Body of pancreas (tissue), 4 donors: ENCODE data around the gene STARD8. TPM values are rescaled to one million over a fixed set of nuclear protein-coding genes. Genes with fewer than 3 reads are reported as not detected.
"Not testable (repeated sequence)": the region's sequence is repeated elsewhere in the genome, so short reads cannot be mapped to it uniquely, and the experiment has no call there.

ENCODE experiments used
- ATAC-seq: fragments of 150-250 bp; one replicate; pipeline ENCODE4 v1.9.1; 2016
- DNase-seq, 4 donors: peaks; one replicate each; pipeline ENCODE4 v3.0.0-alpha.2; 2019
- H3K27ac ChIP-seq, 4 donors: fragments of 200-600 bp; sonication (generic); 1 replicate in 3 of 4; 2 replicates in 1 of 4; pipeline versions ENCODE4 v1.5.1 to v1.6.1; 2016 to 2019; ENCODE audit warnings: mild to moderate bottlenecking in 1 of 4, mixed read lengths in 1 of 4, moderate library complexity in 1 of 4
- H3K27me3 ChIP-seq, 2 donors: fragments of 200-600 bp; sonication (generic); one replicate each; pipeline ENCODE4 v1.6.0; 2016; ENCODE audit warnings: mild to moderate bottlenecking in 1 of 2
- H3K36me3 ChIP-seq, 2 donors: fragments of 200-600 bp; sonication (generic); replicated peaks in 1 of 2; 2 replicates each; pipeline ENCODE4 v1.5.1; 2016; ENCODE audit warnings: low read depth in 2 of 2; ENCODE audit not compliant: insufficient read depth in 1 of 2
- H3K4me1 ChIP-seq: fragments of 200-600 bp; sonication (generic); one replicate; pipeline ENCODE4 v1.6.0; 2016
- H3K4me3 ChIP-seq, 2 donors: fragments of 200-600 bp; sonication (generic); 1 replicate in 1 of 2; 2 replicates in 1 of 2; pipeline ENCODE4 v1.5.1; 2016 to 2019
- H3K9me3 ChIP-seq, 3 donors: fragments of 200-600 bp; sonication (generic); 1 replicate in 2 of 3; 2 replicates in 1 of 3; pipeline ENCODE4 v1.5.1; 2016
- CTCF ChIP-seq, 7 experiments: fragments of 450-650 bp in 4 of 7; fragments of 200-600 bp in 3 of 7; sonication (generic) in 3 of 7; IDR thresholded peaks; one replicate each; pipeline ENCODE4 v1.5.1; 2016 to 2019; ENCODE audit warnings: antibody characterized with exemption in 7 of 7
- POLR2A ChIP-seq, 3 donors: fragments of 450-650 bp; IDR thresholded peaks; one replicate each; pipeline ENCODE4 v1.6.1; 2016; ENCODE audit warnings: antibody characterized with exemption in 3 of 3, mild to moderate bottlenecking in 2 of 3
- WGBS, 2 donors: methylation state at CpG; one replicate each; pipeline ENCODE4 v1.1.5; 2017; 5-methylcytosine and 5-hydroxymethylcytosine counted together
- intact Hi-C: fragments of 100-400 bp; cut with DNase I; formaldehyde crosslinking; loops from one replicate; pipeline ENCODE4 v1.15.1; 2023
- total RNA-seq, 2 donors: library from RNA; depleted of rRNA; stranded (reverse); fragments of >200 nt; gene quantifications; one replicate each; pipeline ENCODE4 v1.1.0, GENCODE V29; 2016

Gene STARD8
- total RNA-seq, 2 donors from 2014 or later = 6.0 to 9.6 TPM

GRCh38 chrX:68651110-68651509 lies 3.6 kb downstream of the STARD8 start:
- no peak for TF ChIP-seq CTCF (IDR thresholded peaks at IDR 0.05)
- no peak for TF ChIP-seq POLR2A (IDR thresholded peaks at IDR 0.05)
- 34% methylated on average over 7 of the region's 7 CpGs; no CpG with 5 or more reads in 1 of the 2 donors for whole genome bisulfite sequencing, 2 donors

GRCh38 chrX:68652326-68653170 lies 5.1 kb downstream of the STARD8 start:
- no peak for DNase-seq
- no peaks in the 10 kb centered on the region for H3K9me3 ChIP-seq
- WGBS, 2 donors = 58 to 100% methylated on average over 2 to 3 of the region's 6 CpGs
- intact Hi-C loops = no loop called here
- TF ChIP-seq CTCF (IDR thresholded peaks at IDR 0.05) (no peak), POLR2A (IDR thresholded peaks at IDR 0.05) (no peak)
- H3K36me3 ChIP-seq = no peaks in the 10 kb centered on the region
- no peaks in the 10 kb centered on the region for H3K27me3 ChIP-seq
- H3K27ac ChIP-seq = no peak overlapping the region
- no peak for ATAC-seq
- H3K4me3 ChIP-seq = no peak overlapping the region
- H3K4me1 ChIP-seq = no peaks in the 10 kb centered on the region

More at GRCh38 chrX:68651110-68651509, 3.6 kb downstream of the STARD8 start:
- no peaks in the 10 kb centered on the region for H3K4me1 ChIP-seq
- H3K36me3 ChIP-seq = no peaks in the 10 kb centered on the region
- ATAC-seq (no peak), DNase-seq (peak in 1 of 4 donors; percentile 6)
- no peaks in the 10 kb centered on the region for H3K27me3 ChIP-seq
- H3K27ac ChIP-seq = no peak overlapping the region
- intact Hi-C loops = no loop called here
- H3K4me3 ChIP-seq = no peak overlapping the region
- no peaks in the 10 kb centered on the region for H3K9me3 ChIP-seq

GRCh38 chrX:68654693-68655092 lies 7.2 kb downstream of the STARD8 start:
- 65 to 90% methylated on average over 2 to 3 of the region's 3 CpGs for WGBS, 2 donors
- H3K27me3 ChIP-seq = no peaks in the 10 kb centered on the region

GRCh38 chrX:68656473-68656872 lies 9.0 kb downstream of the STARD8 start:
- H3K4me3 ChIP-seq, H3K4me1 ChIP-seq, intact Hi-C loops, H3K36me3 ChIP-seq, H3K9me3 ChIP-seq, ATAC-seq, H3K27ac ChIP-seq, DNase-seq, H3K27me3 ChIP-seq: not testable (repeated sequence)
- 87 to 94% methylated on average over 4 of the region's 4 CpGs for WGBS, 2 donors

More at GRCh38 chrX:68654693-68655092, 7.2 kb downstream of the STARD8 start:
- TF ChIP-seq CTCF (IDR thresholded peaks at IDR 0.05) (no peak), POLR2A (IDR thresholded peaks at IDR 0.05) (no peak)
- no peak for DNase-seq
- no peak for ATAC-seq
- Histone ChIP-seq H3K27ac (no peak overlapping the region), H3K4me1 (no peaks in the 10 kb centered on the region), H3K36me3 (no peaks in the 10 kb centered on the region), H3K4me3 (no peak overlapping the region), H3K9me3 (no peaks in the 10 kb centered on the region)
- intact Hi-C loops = no loop called here

- no peaks in the 10 kb centered on the region for H3K4me1 ChIP-seq
- 20 to 40% methylated on average over 1 of the region's 3 CpGs for WGBS, 2 donors
- intact Hi-C loops = no loop called here
- no peak overlapping the region for H3K4me3 ChIP-seq
- no peak for TF ChIP-seq POLR2A (IDR thresholded peaks at IDR 0.05)
- no peak for TF ChIP-seq CTCF (IDR thresholded peaks at IDR 0.05)
- no peaks in the 10 kb centered on the region for H3K9me3 ChIP-seq
- no peaks in the 10 kb centered on the region for H3K27me3 ChIP-seq
- H3K36me3 ChIP-seq = no peaks in the 10 kb centered on the region
- ATAC-seq (no peak), DNase-seq (peak in 1 of 4 donors; percentile 37)
- H3K27ac ChIP-seq = no peak overlapping the region
These were observed 11.1 kb downstream of the STARD8 start for GRCh38 chrX:68658530-68658929.
